ENCODE data around the gene TAF1A. TPM values are rescaled to one million over a fixed set of nuclear protein-coding genes. Genes with fewer than 3 reads are reported as not detected.

TAF1A gene
- total RNA-seq, 1 experiment from 2014 or later = 9.7 TPM

GRCh38 chr1:222522105-222522915, 67.4 kb downstream of the TAF1A start:
- no peak for DNase-seq
- no peaks in the 10 kb centered on the region for H3K27me3 ChIP-seq
- peaks cover 6% of the 10 kb centered on the region for H3K9me3 ChIP-seq
- no peaks in the 10 kb centered on the region for H3K36me3 ChIP-seq
- no peak overlapping the region for H3K4me3 ChIP-seq

- H3K9me3 ChIP-seq = peaks cover 6% of the 10 kb centered on the region
- DNase-seq = peak; percentile 54
- no peaks in the 10 kb centered on the region for H3K27me3 ChIP-seq
Observed at GRCh38 chr1:222521299-222522104, 68.2 kb downstream of the TAF1A start.

More at GRCh38 chr1:222521299-222522104, 68.2 kb downstream of the TAF1A start:
- no peaks in the 10 kb centered on the region for H3K36me3 ChIP-seq
- H3K4me3 ChIP-seq = no peak overlapping the region

Other genes with a start within 250 kb of the TAF1A start
- gene HHIPL2, start 41.8 kb downstream of the TAF1A start, total RNA-seq (2014; rRNA removed; shearing (Covaris generic); ENCODE audit: low replicate concordance) = 0.84 and 1.5 TPM in 2 replicates
- gene MIA3, start 28.2 kb upstream of the TAF1A start, total RNA-seq (2014; rRNA removed; shearing (Covaris generic); ENCODE audit: low replicate concordance) = 18.2 and 22.4 TPM in 2 replicates
- 33.9 and 63.8 TPM in 2 replicates for gene AIDA, start 122.6 kb upstream of the TAF1A start, total RNA-seq (2014; rRNA removed; shearing (Covaris generic); ENCODE audit: low replicate concordance)
- gene BROX, start 122.6 kb upstream of the TAF1A start, total RNA-seq (2014; rRNA removed; shearing (Covaris generic); ENCODE audit: low replicate concordance) = 56.0 and 102 TPM in 2 replicates
- gene FAM177B, start 147.3 kb upstream of the TAF1A start, total RNA-seq (2014; rRNA removed; shearing (Covaris generic); ENCODE audit: low replicate concordance) = not detected in 2 replicates
- 1.8 and 2.6 TPM in 2 replicates for gene DISP1, start 225.1 kb upstream of the TAF1A start, total RNA-seq (2014; rRNA removed; shearing (Covaris generic); ENCODE audit: low replicate concordance)